HepG2 (cell line): ENCODE data around the gene ZBTB46. TPM values are rescaled to one million over a fixed set of nuclear protein-coding genes. Genes with fewer than 3 reads are reported as not detected.

Experiments
- EP300 ChIP-seq, 3 experiments: sonication (generic) in 1 of 3; formaldehyde crosslinking in 1 of 3; IDR thresholded peaks; 2 replicates each; pipeline versions ENCODE4 v1.5.1 to v1.6.1; 2011 to 2020; ENCODE audit warnings: low read depth in 2 of 3, low read length in 2 of 3, borderline replicate concordance in 1 of 3, improper control_type of control experiment in 1 of 3, mild to moderate bottlenecking in 1 of 3, missing genetic modification reagents in 1 of 3, moderate library complexity in 1 of 3
- IKZF1 ChIP-seq: fragments of 450-650 bp; IDR thresholded peaks from 2 replicates; pipeline ENCODE4 v1.7.1; 2016
- PBX2 ChIP-seq: IDR thresholded peaks from 2 replicates; pipeline ENCODE4 v1.6.1; 2016; ENCODE audit warnings: control low read depth
- SATB2 ChIP-seq: sonication (generic); formaldehyde crosslinking; IDR thresholded peaks from 2 replicates; pipeline ENCODE4 v1.5.0; 2020; ENCODE audit warnings: missing genetic modification reagents
- TCF12 ChIP-seq, 2 experiments: fragments of 450-650 bp in 1 of 2; sonication (generic) in 1 of 2; formaldehyde crosslinking in 1 of 2; IDR thresholded peaks; 2 replicates each; pipeline versions ENCODE4 v1.6.1 to v1.8.0; 2017 to 2022; ENCODE audit warnings: antibody characterized with exemption in 1 of 2, mild to moderate bottlenecking in 1 of 2, missing genetic modification reagents in 1 of 2, moderate library complexity in 1 of 2
- ZBTB8A ChIP-seq: sonication (generic); formaldehyde crosslinking; IDR thresholded peaks from 2 replicates; pipeline ENCODE4 v1.4.0; 2020; ENCODE audit warnings: mild to moderate bottlenecking, low read depth, missing genetic modification reagents, borderline replicate concordance
- ZMYM4 ChIP-seq: sonication (generic); formaldehyde crosslinking; IDR thresholded peaks from 2 replicates; pipeline ENCODE4 v1.8.1; 2023; ENCODE audit warnings: mild to moderate bottlenecking, missing genetic modification reagents
- ZNF496 ChIP-seq: sonication (generic); formaldehyde crosslinking; IDR thresholded peaks from 2 replicates; pipeline ENCODE4 v1.8.1; 2023; ENCODE audit warnings: mild to moderate bottlenecking, moderate library complexity, missing genetic modification reagents; ENCODE audit not compliant: insufficient replicate concordance
- ZNF564 ChIP-seq: sonication (generic); formaldehyde crosslinking; IDR thresholded peaks from 2 replicates; pipeline ENCODE4 v1.8.1; 2023; ENCODE audit warnings: mild to moderate bottlenecking, missing genetic modification reagents
- ZNF766 ChIP-seq: sonication (generic); formaldehyde crosslinking; IDR thresholded peaks from 2 replicates; pipeline ENCODE4 v1.5.0; 2020; ENCODE audit warnings: missing genetic modification reagents, borderline replicate concordance
- polyA plus RNA-seq, 8 experiments: library from polyadenylated mRNA; depleted of rRNA in 3 of 8; stranded (reverse) in 7 of 8; unstranded in 1 of 8; fragments of >200 nt; fragmentation: Illumina TruSeq in 4 of 8; extraction: Trizol in 4 of 8; gene quantifications; 2 replicates each; pipeline versions ENCODE4 v1.2.1 to v1.2.3, GENCODE V29; 2011 to 2016; ENCODE audit warnings: low read depth in 4 of 8, missing spikeins in 1 of 8, mixed read lengths in 1 of 8; ENCODE audit not compliant: insufficient read depth in 1 of 8
- total RNA-seq, 5 experiments: library from RNA; depleted of rRNA; stranded (reverse); fragments of >200 nt; fragmentation: Illumina TruSeq; extraction: Trizol; gene quantifications; 2 replicates each; pipeline ENCODE4 v1.2.3, GENCODE V29; 2016; ENCODE audit warnings: low read depth in 1 of 5
- TF ChIP-seq, protein P1 (sequence below): IDR thresholded peaks from 2 replicates; pipeline ENCODE4 v1.6.1; 2016; ENCODE audit warnings: low read depth, control low read depth
- TF ChIP-seq, protein P2 (sequence below): IDR thresholded peaks from 2 replicates; pipeline ENCODE4 v1.6.1; 2016; ENCODE audit warnings: missing genetic modification reagents, missing compliant biosample characterization
- TF ChIP-seq, protein P3 (sequence below): sonication (generic); formaldehyde crosslinking; IDR thresholded peaks from 2 replicates; pipeline ENCODE4 v1.5.0; 2020; ENCODE audit warnings: mild to moderate bottlenecking, missing genetic modification reagents, borderline replicate concordance

The ZBTB46 gene
- total and polyA plus RNA-seq, 2 of the 13 experiments (the other 11 are each of a cell fraction or from before 2014, with no cell fraction given) = 1.6 to 13.5 TPM

- TF ChIP-seq, protein P1, sequence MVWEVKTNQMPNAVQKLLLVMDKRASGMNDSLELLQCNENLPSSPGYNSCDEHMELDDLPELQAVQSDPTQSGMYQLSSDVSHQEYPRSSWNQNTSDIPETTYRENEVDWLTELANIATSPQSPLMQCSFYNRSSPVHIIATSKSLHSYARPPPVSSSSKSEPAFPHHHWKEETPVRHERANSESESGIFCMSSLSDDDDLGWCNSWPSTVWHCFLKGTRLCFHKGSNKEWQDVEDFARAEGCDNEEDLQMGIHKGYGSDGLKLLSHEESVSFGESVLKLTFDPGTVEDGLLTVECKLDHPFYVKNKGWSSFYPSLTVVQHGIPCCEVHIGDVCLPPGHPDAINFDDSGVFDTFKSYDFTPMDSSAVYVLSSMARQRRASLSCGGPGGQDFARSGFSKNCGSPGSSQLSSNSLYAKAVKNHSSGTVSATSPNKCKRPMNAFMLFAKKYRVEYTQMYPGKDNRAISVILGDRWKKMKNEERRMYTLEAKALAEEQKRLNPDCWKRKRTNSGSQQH (CRISPR knock-in tag) = no peak
- TF ChIP-seq TCF12 (IDR thresholded peaks at IDR 0.05) (no peak), TCF12 (CRISPR knock-in tag; IDR thresholded peaks at IDR 0.05) (no peak), ZNF564 (CRISPR knock-in tag) (no peak), ZNF496 (CRISPR knock-in tag) (no peak), IKZF1 (no peak), ZBTB8A (CRISPR knock-in tag) (no peak), EP300 (IDR thresholded peaks at IDR 0.05; ENCODE audit: low read depth in 2 of 2, low read length in 2 of 2) (no peak), EP300 (CRISPR knock-in tag; IDR thresholded peaks at IDR 0.05; ENCODE audit: borderline replicate concordance) (no peak), PBX2 (no peak), ZMYM4 (CRISPR knock-in tag) (no peak), ZNF766 (CRISPR knock-in tag) (no peak; the same call in 1 of the 2 replicates), SATB2 (CRISPR knock-in tag) (no peak)
- TF ChIP-seq, protein P2, sequence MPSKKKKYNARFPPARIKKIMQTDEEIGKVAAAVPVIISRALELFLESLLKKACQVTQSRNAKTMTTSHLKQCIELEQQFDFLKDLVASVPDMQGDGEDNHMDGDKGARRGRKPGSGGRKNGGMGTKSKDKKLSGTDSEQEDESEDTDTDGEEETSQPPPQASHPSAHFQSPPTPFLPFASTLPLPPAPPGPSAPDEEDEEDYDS (CRISPR knock-in tag) = peak; percentile 41; the same call in 1 of the 2 replicates
- TF ChIP-seq, protein P3, sequence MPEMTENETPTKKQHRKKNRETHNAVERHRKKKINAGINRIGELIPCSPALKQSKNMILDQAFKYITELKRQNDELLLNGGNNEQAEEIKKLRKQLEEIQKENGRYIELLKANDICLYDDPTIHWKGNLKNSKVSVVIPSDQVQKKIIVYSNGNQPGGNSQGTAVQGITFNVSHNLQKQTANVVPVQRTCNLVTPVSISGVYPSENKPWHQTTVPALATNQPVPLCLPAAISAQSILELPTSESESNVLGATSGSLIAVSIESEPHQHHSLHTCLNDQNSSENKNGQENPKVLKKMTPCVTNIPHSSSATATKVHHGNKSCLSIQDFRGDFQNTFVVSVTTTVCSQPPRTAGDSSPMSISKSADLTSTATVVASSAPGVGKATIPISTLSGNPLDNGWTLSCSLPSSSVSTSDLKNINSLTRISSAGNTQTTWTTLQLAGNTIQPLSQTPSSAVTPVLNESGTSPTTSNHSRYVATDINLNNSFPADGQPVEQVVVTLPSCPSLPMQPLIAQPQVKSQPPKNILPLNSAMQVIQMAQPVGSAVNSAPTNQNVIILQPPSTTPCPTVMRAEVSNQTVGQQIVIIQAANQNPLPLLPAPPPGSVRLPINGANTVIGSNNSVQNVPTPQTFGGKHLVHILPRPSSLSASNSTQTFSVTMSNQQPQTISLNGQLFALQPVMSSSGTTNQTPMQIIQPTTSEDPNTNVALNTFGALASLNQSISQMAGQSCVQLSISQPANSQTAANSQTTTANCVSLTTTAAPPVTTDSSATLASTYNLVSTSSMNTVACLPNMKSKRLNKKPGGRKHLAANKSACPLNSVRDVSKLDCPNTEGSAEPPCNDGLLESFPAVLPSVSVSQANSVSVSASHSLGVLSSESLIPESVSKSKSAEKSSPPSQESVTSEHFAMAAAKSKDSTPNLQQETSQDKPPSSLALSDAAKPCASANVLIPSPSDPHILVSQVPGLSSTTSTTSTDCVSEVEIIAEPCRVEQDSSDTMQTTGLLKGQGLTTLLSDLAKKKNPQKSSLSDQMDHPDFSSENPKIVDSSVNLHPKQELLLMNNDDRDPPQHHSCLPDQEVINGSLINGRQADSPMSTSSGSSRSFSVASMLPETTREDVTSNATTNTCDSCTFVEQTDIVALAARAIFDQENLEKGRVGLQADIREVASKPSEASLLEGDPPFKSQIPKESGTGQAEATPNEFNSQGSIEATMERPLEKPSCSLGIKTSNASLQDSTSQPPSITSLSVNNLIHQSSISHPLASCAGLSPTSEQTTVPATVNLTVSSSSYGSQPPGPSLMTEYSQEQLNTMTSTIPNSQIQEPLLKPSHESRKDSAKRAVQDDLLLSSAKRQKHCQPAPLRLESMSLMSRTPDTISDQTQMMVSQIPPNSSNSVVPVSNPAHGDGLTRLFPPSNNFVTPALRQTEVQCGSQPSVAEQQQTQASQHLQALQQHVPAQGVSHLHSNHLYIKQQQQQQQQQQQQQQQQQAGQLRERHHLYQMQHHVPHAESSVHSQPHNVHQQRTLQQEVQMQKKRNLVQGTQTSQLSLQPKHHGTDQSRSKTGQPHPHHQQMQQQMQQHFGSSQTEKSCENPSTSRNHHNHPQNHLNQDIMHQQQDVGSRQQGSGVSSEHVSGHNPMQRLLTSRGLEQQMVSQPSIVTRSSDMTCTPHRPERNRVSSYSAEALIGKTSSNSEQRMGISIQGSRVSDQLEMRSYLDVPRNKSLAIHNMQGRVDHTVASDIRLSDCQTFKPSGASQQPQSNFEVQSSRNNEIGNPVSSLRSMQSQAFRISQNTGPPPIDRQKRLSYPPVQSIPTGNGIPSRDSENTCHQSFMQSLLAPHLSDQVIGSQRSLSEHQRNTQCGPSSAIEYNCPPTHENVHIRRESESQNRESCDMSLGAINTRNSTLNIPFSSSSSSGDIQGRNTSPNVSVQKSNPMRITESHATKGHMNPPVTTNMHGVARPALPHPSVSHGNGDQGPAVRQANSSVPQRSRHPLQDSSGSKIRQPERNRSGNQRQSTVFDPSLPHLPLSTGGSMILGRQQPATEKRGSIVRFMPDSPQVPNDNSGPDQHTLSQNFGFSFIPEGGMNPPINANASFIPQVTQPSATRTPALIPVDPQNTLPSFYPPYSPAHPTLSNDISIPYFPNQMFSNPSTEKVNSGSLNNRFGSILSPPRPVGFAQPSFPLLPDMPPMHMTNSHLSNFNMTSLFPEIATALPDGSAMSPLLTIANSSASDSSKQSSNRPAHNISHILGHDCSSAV (CRISPR knock-in tag) = no peak
Observed at GRCh38 chr20:63765082-63765873, 65.8 kb downstream of the ZBTB46 start (continued).
